BE2C (cell line): ENCODE data around the gene HEG1.

Experiments used
- DNase-seq: peaks from one replicate; pipeline ENCODE4 v3.0.0-alpha.2; 2020
- H3K27me3 ChIP-seq: fragments of 250-450 bp; sonication (Bioruptor Pico); 2 replicates; pipeline ENCODE4 v1.5.1; 2020; ENCODE audit warnings: mild to moderate bottlenecking
- H3K36me3 ChIP-seq: fragments of 250-450 bp; sonication (Bioruptor Pico); 2 replicates; pipeline ENCODE4 v1.5.1; 2020; ENCODE audit warnings: mild to moderate bottlenecking
- H3K4me1 ChIP-seq: fragments of 250-450 bp; sonication (Bioruptor Pico); 2 replicates; pipeline ENCODE4 v1.5.1; 2020
- H3K4me3 ChIP-seq: 2 replicates; pipeline ENCODE4 v1.5.1; 2011; ENCODE audit warnings: low read depth, low read length
- H3K9me3 ChIP-seq: fragments of 250-450 bp; sonication (Bioruptor Pico); 2 replicates; pipeline ENCODE4 v1.5.1; 2020
- CTCF ChIP-seq: IDR thresholded peaks from 2 replicates; pipeline ENCODE4 v1.5.1; 2012; ENCODE audit warnings: mild to moderate bottlenecking, low read depth, low read length

HEG1 gene

GRCh38 chr3:125053304-125053699, 2.5 kb downstream of the HEG1 start:
- TF ChIP-seq CTCF = no peak
- no peak overlapping the region for H3K4me3 ChIP-seq
- H3K36me3 ChIP-seq = no peaks in the 10 kb centered on the region
- H3K4me1 ChIP-seq = peaks cover 8% of the 10 kb centered on the region
- no peaks in the 10 kb centered on the region for H3K9me3 ChIP-seq
- H3K27me3 ChIP-seq = no peaks in the 10 kb centered on the region
- no peak for DNase-seq

DNA sequence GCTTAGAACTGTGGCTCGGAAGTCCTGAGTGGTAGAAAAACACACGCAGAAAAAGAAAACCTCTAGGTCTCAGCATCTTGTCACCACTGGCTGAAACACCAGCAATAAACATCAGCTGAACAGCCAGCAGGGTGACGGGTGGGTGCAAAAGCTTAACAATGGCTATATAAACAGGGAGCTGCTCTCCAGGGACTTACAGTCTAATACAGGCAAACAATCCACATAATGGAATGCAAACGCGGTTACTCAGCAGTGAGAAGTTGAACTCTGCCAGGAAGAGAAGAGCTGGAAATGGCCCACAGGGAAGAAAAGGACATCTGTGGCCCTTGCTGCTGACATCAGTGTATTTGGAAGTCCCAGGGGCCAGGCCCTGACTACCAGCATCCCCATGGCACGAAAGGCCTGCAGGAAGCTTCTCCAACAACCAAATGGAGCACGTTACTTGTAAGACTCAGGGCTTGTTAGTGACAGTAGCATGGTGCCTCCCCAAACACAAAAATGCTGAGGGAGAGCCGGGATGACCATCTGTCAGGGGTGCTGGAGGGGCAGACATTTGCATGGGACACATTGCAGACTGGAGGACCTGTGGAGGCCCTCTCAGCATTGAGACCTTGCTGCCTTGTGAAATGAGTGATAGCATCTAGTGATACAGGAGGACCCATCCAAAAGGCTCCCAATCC, 3.0 kb downstream of the HEG1 start:
- Histone ChIP-seq H3K9me3 (no peaks in the 10 kb centered on the region), H3K27me3 (no peaks in the 10 kb centered on the region), H3K36me3 (no peaks in the 10 kb centered on the region), H3K4me1 (peaks cover 8% of the 10 kb centered on the region), H3K4me3 (no peak overlapping the region)
- TF ChIP-seq CTCF = no peak
- DNase-seq = no peak

DNA sequence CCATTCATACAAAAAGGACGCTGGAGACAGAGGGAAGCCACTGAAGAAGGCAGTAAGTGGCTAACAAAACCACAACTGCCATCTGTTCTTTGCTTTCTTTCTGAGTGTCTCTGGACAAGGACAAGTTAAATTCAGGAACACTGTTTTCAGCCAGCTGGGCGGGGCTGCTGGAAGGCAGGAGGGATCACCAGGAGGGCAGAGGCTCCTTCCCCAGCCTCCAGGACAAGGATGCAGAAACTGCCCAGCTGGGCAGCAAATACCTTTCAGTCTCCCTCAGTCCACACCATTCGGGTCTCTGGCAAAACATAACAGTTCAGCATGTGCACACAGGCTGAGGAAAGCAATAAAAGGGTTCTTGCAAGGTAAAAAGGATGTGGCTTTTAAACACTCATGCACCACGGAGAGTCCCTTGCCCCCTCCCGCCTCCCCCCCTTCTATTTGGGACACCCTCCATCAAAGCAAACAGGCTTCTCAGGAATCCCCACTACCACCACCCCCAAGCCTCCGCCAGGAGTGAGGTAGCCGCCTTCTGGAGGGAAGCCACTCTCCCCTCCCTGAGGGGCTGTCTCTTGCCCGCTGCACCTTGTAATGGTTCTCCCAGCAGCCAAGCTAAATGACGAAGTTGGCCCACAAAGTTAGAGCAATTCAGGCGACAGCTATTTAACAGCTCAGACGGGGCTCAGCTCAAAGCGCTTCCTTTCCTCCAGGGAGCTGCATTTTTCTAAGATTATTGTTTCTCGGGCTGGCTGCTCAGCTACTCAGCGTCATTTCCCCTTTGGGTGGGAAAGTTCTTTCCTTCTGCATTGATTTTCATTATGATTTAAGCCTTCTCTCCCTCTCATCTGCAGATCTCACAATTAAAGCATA, 3.8 kb downstream of the HEG1 start:
- no peak for DNase-seq
- Histone ChIP-seq H3K9me3 (no peaks in the 10 kb centered on the region), H3K36me3 (no peaks in the 10 kb centered on the region), H3K4me1 (peaks cover 8% of the 10 kb centered on the region), H3K4me3 (no peak overlapping the region), H3K27me3 (no peaks in the 10 kb centered on the region)
- TF ChIP-seq CTCF = no peak

DNA sequence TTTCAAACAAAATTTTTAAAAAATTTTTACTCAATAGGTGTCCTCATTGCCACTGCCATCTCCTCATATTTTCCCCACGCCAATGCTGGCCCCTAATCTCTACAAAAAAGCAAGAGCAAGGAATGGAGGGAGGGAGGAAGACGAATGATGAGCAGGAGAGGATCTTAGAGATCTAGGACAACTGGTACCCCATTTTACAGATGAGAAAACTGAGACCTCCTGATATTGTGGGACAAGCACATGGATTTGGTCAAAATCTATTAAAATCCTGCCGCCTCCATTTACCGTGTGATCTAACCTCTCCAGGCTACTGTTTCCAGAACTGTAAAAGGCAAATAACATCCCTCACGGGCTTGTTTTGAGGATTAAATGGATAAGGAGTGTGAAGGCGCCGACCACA, 4.6 kb downstream of the HEG1 start:
- H3K9me3 ChIP-seq = no peaks in the 10 kb centered on the region
- TF ChIP-seq CTCF = no peak
- no peak overlapping the region for H3K4me3 ChIP-seq
- no peaks in the 10 kb centered on the region for H3K36me3 ChIP-seq
- no peaks in the 10 kb centered on the region for H3K27me3 ChIP-seq
- no peak for DNase-seq
- H3K4me1 ChIP-seq = peaks cover 3% of the 10 kb centered on the region

- no peak for TF ChIP-seq CTCF
- no peaks in the 10 kb centered on the region for H3K36me3 ChIP-seq
- DNase-seq = no peak
- H3K9me3 ChIP-seq = no peaks in the 10 kb centered on the region
- peaks cover 3% of the 10 kb centered on the region for H3K4me1 ChIP-seq
- no peaks in the 10 kb centered on the region for H3K27me3 ChIP-seq
- no peak overlapping the region for H3K4me3 ChIP-seq
These were observed 5.2 kb downstream of the HEG1 start for GRCh38 chr3:125050488-125051090.
